Tibial artery (tissue), 4 donors: Measurements from ENCODE around the gene CEND1.

ENCODE experiments used
- DNase-seq, 2 donors: peaks; one replicate each; pipeline ENCODE4 v3.0.0-alpha.2; 2019
- H3K27ac ChIP-seq, 2 donors: fragments of 200-600 bp; sonication (generic) in 1 of 2; 1 replicate in 1 of 2; 2 replicates in 1 of 2; pipeline ENCODE4 v1.5.1; 2018 to 2019; ENCODE audit warnings: mild to moderate bottlenecking in 1 of 2
- H3K27me3 ChIP-seq, 2 donors: fragments of 200-600 bp; sonication (generic) in 1 of 2; one replicate each; pipeline versions ENCODE4 v1.5.1 to v1.6.0; 2016 to 2019
- H3K36me3 ChIP-seq, 3 donors: fragments of 200-600 bp; sonication (generic) in 2 of 3; one replicate each; pipeline ENCODE4 v1.5.1; 2016 to 2019; ENCODE audit warnings: mild to moderate bottlenecking in 2 of 3
- H3K4me1 ChIP-seq, 4 donors: fragments of 200-600 bp; sonication (generic) in 2 of 4; 1 replicate in 3 of 4; 2 replicates in 1 of 4; pipeline ENCODE4 v1.5.1; 2016 to 2019
- H3K4me3 ChIP-seq, 2 donors: fragments of 200-600 bp; sonication (generic) in 1 of 2; 1 replicate in 1 of 2; 2 replicates in 1 of 2; pipeline ENCODE4 v1.5.1; 2018 to 2019; ENCODE audit warnings: mild to moderate bottlenecking in 2 of 2
- H3K9me3 ChIP-seq, 3 donors: fragments of 200-600 bp; sonication (generic) in 1 of 3; one replicate each; pipeline ENCODE4 v1.5.1; 2016 to 2019
- intact Hi-C: fragments of 100-400 bp; cut with DNase I; formaldehyde crosslinking; loops from one replicate; pipeline ENCODE4 v1.15.0; 2023; ENCODE audit warnings: low total_unique reads
- TF ChIP-seq, protein P1 (sequence below), 2 experiments: fragments of 200-600 bp in 1 of 2; fragments of 450-650 bp in 1 of 2; IDR thresholded peaks; one replicate each; pipeline ENCODE4 v1.5.1; 2017 to 2019; ENCODE audit warnings: antibody characterized with exemption in 2 of 2, mild to moderate bottlenecking in 1 of 2, moderate library complexity in 1 of 2

The CEND1 gene

DNA sequence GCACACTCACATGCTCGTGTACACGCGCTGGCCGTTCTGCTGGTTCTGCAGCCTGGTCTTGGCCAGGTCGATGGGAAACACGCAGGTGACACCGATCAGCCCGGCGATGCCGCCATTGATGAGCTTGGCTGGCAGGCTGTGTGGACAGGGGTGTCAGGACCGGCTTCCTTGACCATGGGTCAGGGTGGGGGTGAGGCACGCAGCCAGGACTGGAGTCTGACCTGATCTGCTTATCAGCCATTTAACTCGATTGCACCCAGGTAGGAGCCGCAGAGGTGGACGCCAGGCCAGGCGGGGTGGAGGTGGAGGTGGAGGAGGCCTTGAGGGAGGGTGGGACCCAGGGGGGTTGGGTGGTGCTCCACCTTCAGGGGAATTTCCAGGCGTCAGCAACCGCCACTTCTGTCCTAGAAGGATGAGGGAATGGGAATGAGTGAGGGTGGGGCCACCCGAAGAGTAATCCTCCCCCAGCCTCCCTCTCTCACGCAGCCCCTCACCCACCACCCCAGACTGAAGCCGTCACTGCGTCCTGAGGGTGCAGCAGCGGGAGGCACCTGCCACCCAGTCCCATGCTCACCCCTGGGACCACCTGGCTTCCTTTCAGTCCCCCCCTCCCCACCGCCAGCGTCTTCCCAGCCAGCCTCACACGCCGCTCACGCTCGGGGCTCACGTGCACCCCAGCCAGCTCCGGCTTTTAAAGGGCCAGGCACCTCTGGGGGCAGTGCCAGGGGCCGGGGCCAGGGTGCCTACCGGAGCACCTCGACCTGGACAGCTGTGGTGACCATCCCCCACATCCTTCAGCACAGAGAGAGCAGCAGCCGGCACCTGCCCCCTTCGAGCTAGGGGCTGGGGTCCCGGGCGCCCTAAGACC lies 5.1 kb upstream of the CEND1 start:
- Histone ChIP-seq H3K4me3 (peak overlapping the region; percentile 68 to 88), H3K27me3 (peaks cover 0 to 10% of the 10 kb centered on the region in 2 donors), H3K9me3 (no peaks in the 10 kb centered on the region), H3K36me3 (peaks cover 0 to 38% (median 5%) of the 10 kb centered on the region in 3 donors), H3K27ac (peak overlapping the region; percentile 71 to 85), H3K4me1 (peaks cover 0 to 38% (median 24%) of the 10 kb centered on the region in 4 donors)
- no peak for DNase-seq
- intact Hi-C loops = no loop called here
- TF ChIP-seq, protein P1, sequence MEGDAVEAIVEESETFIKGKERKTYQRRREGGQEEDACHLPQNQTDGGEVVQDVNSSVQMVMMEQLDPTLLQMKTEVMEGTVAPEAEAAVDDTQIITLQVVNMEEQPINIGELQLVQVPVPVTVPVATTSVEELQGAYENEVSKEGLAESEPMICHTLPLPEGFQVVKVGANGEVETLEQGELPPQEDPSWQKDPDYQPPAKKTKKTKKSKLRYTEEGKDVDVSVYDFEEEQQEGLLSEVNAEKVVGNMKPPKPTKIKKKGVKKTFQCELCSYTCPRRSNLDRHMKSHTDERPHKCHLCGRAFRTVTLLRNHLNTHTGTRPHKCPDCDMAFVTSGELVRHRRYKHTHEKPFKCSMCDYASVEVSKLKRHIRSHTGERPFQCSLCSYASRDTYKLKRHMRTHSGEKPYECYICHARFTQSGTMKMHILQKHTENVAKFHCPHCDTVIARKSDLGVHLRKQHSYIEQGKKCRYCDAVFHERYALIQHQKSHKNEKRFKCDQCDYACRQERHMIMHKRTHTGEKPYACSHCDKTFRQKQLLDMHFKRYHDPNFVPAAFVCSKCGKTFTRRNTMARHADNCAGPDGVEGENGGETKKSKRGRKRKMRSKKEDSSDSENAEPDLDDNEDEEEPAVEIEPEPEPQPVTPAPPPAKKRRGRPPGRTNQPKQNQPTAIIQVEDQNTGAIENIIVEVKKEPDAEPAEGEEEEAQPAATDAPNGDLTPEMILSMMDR (IDR thresholded peaks at IDR 0.05) = no peak

DNA sequence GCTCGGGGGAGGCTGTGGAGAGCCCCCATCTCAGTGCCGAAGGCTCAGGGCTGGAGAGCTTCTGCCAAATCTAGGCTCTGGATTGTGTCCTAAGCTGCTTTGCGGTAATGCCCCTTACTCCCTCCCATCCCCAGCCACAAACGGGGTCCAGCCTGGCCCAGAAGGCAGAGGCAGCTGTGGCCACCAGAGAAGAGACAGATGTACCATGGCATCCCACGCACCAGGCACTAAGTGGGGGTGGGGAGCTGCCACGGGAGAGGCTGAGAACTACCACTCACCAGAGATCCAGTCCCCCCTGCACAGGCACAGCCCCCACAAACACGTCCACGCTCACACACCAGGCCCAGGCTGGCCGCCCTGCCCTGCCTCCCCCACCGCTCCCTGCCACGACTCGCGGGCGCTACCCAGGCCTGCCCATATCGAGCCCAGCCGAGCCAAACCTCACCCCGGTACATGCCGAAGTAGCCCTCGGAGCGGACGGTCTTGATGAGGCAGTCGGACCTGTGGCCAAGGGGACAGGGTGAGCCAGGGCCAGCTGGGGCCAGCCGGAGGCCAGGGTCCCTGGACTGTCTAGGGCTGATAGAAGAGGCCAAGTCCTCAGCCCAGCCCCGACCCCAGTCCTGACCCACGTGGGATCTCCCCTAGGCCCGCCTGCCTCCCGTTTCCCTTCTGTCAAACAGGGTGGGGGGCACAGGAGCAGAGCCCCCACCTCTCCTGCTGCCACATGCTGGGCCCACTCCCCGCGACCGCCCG lies 4.3 kb upstream of the CEND1 start:
- Histone ChIP-seq H3K4me3 (no peak overlapping the region), H3K27ac (no peak overlapping the region), H3K4me1 (peaks cover 0 to 46% (median 29%) of the 10 kb centered on the region in 4 donors), H3K27me3 (peaks cover 0 to 18% of the 10 kb centered on the region in 2 donors), H3K36me3 (peaks cover 0 to 30% (median 5%) of the 10 kb centered on the region in 3 donors), H3K9me3 (no peaks in the 10 kb centered on the region)
- no peak for DNase-seq
- TF ChIP-seq, protein P1 (IDR thresholded peaks at IDR 0.05) = no peak
- intact Hi-C loops = no loop called here

DNA sequence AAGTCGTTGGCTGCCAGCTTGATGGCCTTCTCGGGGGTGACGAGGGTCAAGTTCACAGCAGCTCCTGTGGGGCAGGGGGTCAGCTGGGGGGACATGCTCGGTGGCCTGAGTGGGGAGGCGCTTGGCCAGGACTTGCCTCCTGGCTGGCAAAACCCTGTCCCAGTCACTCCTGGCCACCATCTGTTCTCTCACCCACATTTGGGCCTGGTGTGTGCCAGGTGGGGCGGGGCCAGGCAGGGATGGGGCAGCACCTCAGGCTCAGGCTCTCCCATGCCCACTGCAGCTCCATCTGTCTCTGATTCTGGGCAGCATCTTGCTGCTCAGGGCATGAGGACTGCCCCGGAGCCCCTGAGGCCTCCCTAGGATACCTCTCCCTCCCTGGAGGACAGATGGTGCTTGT lies 3.7 kb upstream of the CEND1 start:
- TF ChIP-seq, protein P1 (IDR thresholded peaks at IDR 0.05) = no peak
- Histone ChIP-seq H3K9me3 (no peaks in the 10 kb centered on the region), H3K36me3 (peaks cover 0 to 28% (median 5%) of the 10 kb centered on the region in 3 donors), H3K27ac (no peak overlapping the region), H3K4me3 (no peak overlapping the region), H3K4me1 (peaks cover 0 to 47% (median 28%) of the 10 kb centered on the region in 4 donors), H3K27me3 (peaks cover 0 to 24% of the 10 kb centered on the region in 2 donors)
- no peak for DNase-seq
- intact Hi-C loops = no loop called here

DNA sequence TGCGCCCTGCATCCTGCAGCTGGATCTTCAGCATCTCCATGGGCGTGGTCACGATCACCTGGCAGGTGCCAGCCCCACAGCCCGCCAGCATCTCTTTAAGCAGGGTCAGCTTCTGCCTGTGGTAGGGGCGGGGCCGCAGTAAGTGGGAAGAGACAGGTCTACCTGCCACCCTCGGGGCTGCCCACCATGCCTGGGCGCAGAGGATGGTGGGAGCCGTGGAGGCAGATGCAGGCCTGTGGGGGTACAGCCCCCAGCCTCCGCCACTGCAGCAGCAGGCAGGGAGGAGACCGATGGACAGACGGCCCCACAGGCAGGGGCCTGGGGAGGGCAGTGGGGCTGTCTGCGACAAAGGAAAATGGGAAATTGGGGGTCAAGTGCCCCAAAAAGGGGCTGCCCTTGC lies 3.0 kb upstream of the CEND1 start:
- H3K36me3 ChIP-seq = peaks cover 0 to 28% (median 5%) of the 10 kb centered on the region in 3 donors
- no peak overlapping the region for H3K27ac ChIP-seq
- intact Hi-C loops = no loop called here
- no peak for DNase-seq
- H3K4me1 ChIP-seq = peaks cover 0 to 42% (median 25%) of the 10 kb centered on the region in 4 donors
- H3K4me3 ChIP-seq = no peak overlapping the region
- no peaks in the 10 kb centered on the region for H3K9me3 ChIP-seq
- H3K27me3 ChIP-seq = peaks cover 0 to 31% of the 10 kb centered on the region in 2 donors
- TF ChIP-seq, protein P1 (IDR thresholded peaks at IDR 0.05) = no peak

GRCh38 chr11:792535-792821 lies 2.6 kb upstream of the CEND1 start:
- Histone ChIP-seq H3K4me1 (peaks cover 0 to 42% (median 25%) of the 10 kb centered on the region in 4 donors), H3K27me3 (peaks cover 0 to 35% of the 10 kb centered on the region in 2 donors), H3K4me3 (no peak overlapping the region), H3K36me3 (peaks cover 0 to 28% (median 5%) of the 10 kb centered on the region in 3 donors), H3K27ac (no peak overlapping the region), H3K9me3 (no peaks in the 10 kb centered on the region)
- TF ChIP-seq, protein P1 (IDR thresholded peaks at IDR 0.05) = no peak
- DNase-seq = no peak
- intact Hi-C loops = no loop called here
